SK-N-SH (cell line): ENCODE measurements around the gene HPCAL1. TPM values are rescaled to one million over a fixed set of nuclear protein-coding genes. Genes with fewer than 3 reads are reported as not detected.

Experiments used
- CTCF ChIA-PET: fragments of 300-600, 350-600 bp; formaldehyde crosslinking; extraction: SDS; loops from one replicate; lab custom pipeline; 2021; lab: Yijun Ruan, JAX
- POLR2A ChIA-PET: fragments of 350-600 bp; sonication (Branson Sonifier 250); formaldehyde crosslinking; extraction: SDS; loops from one replicate; lab custom pipeline; 2020; ENCODE audit warnings: antibody characterized with exemption, inconsistent platforms; lab: Yijun Ruan, JAX
- DNase-seq: peaks from one replicate; pipeline ENCODE4 v3.0.0; 2012
- H2AFZ ChIP-seq: fragments of 200-600 bp; sonication (generic); 2 replicates; pipeline ENCODE4 v1.8.1; 2016; ENCODE audit warnings: antibody characterized with exemption, mild to moderate bottlenecking, low read depth
- H3F3A ChIP-seq: fragments of 200-600 bp; sonication (generic); replicated peaks from 2 replicates; pipeline ENCODE3; 2016; ENCODE audit warnings: antibody characterized with exemption, mild to moderate bottlenecking; ENCODE audit not compliant: insufficient read depth
- H3K27ac ChIP-seq, 2 experiments: fragments of 200-500 bp in 1 of 2; fragments of 200-600 bp in 1 of 2; sonication (Bioruptor generic) in 1 of 2; sonication (generic), shearing (Covaris generic) in 1 of 2; 2 replicates each; pipeline versions ENCODE4 v1.5.1 to v1.6.1; 2014 to 2016; ENCODE audit warnings: low read depth in 2 of 2, inconsistent platforms in 1 of 2, low read length in 1 of 2, mild to moderate bottlenecking in 1 of 2, mixed read lengths in 1 of 2
- H3K27me3 ChIP-seq: fragments of 200-600 bp; sonication (generic), shearing (Covaris generic); 2 replicates; pipeline ENCODE4 v1.6.1; 2016; ENCODE audit warnings: mixed run types; ENCODE audit not compliant: insufficient read depth
- H3K36me3 ChIP-seq, 2 experiments: fragments of 200-500 bp in 1 of 2; fragments of 200-600 bp in 1 of 2; sonication (Bioruptor generic) in 1 of 2; sonication (generic) in 1 of 2; replicated peaks in 1 of 2; 2 replicates each; pipeline versions ENCODE3 to v1.5.1; 2014 to 2016; ENCODE audit warnings: low read length in 1 of 2, mild to moderate bottlenecking in 1 of 2; ENCODE audit not compliant: insufficient read depth in 2 of 2, control insufficient read depth in 1 of 2
- H3K4me1 ChIP-seq, 2 experiments: fragments of 200-500 bp in 1 of 2; fragments of 200-600 bp in 1 of 2; sonication (Bioruptor generic) in 1 of 2; sonication (generic), shearing (Covaris generic) in 1 of 2; 2 replicates each; pipeline versions ENCODE4 v1.5.1 to v1.6.1; 2014 to 2016; ENCODE audit warnings: low read depth in 1 of 2, low read length in 1 of 2, mixed run types in 1 of 2; ENCODE audit not compliant: insufficient read depth in 2 of 2, control insufficient read depth in 1 of 2
- H3K4me2 ChIP-seq: fragments of 200-600 bp; sonication (generic), shearing (Covaris generic); 2 replicates; pipeline ENCODE4 v1.6.1; 2017; ENCODE audit warnings: mixed run types
- H3K4me3 ChIP-seq, 2 experiments: fragments of 200-500 bp in 1 of 2; fragments of 200-600 bp in 1 of 2; sonication (Bioruptor generic) in 1 of 2; sonication (generic), shearing (Covaris generic) in 1 of 2; 2 replicates each; pipeline versions ENCODE4 v1.5.1 to v1.8.1; 2014 to 2016; ENCODE audit warnings: low read depth in 2 of 2, inconsistent platforms in 1 of 2, low read length in 1 of 2, mild to moderate bottlenecking in 1 of 2, mixed read lengths in 1 of 2, moderate library complexity in 1 of 2
- H3K79me2 ChIP-seq: fragments of 200-600 bp; sonication (generic); 2 replicates; pipeline ENCODE4 v1.8.1; 2017; ENCODE audit warnings: mild to moderate bottlenecking; ENCODE audit not compliant: insufficient read depth
- H3K9ac ChIP-seq: fragments of 200-600 bp; sonication (generic); 2 replicates; pipeline ENCODE4 v1.6.1; 2017; ENCODE audit warnings: mixed run types
- H3K9me2 ChIP-seq: fragments of 200-600 bp; sonication (generic); 2 replicates; pipeline ENCODE4 v1.6.1; 2017; ENCODE audit warnings: mixed run types
- H3K9me3 ChIP-seq: fragments of 200-600 bp; sonication (generic); 2 replicates; pipeline ENCODE4 v1.6.1; 2017; ENCODE audit warnings: mixed run types, mild to moderate bottlenecking, moderate library complexity
- H4K20me1 ChIP-seq: fragments of 200-600 bp; sonication (generic); 2 replicates; pipeline ENCODE4 v1.6.1; 2017; ENCODE audit warnings: mild to moderate bottlenecking, mixed run types; ENCODE audit not compliant: insufficient read depth
- CHD2 ChIP-seq: fragments of 150-350 bp; IDR thresholded peaks from 2 replicates; pipeline ENCODE4 v1.6.1; 2018; ENCODE audit warnings: low read length; ENCODE audit not compliant: partially characterized antibody
- EZH2phosphoT487 ChIP-seq: fragments of 200-600 bp; sonication (generic); IDR thresholded peaks from 2 replicates; pipeline ENCODE4 v1.6.1; 2017; ENCODE audit warnings: low read depth, mixed run types, mild to moderate bottlenecking, antibody characterized with exemption, moderate library complexity, borderline replicate concordance
- FOSL2 ChIP-seq: IDR thresholded peaks from 2 replicates; pipeline ENCODE4 v1.4.0; 2012; ENCODE audit warnings: low read depth, mild to moderate bottlenecking, moderate library complexity, borderline replicate concordance
- GATA2 ChIP-seq: sonication (generic); formaldehyde crosslinking; IDR thresholded peaks from 2 replicates; pipeline ENCODE4 v1.5.0; 2020; ENCODE audit warnings: mild to moderate bottlenecking, missing genetic modification reagents
- NRF1 ChIP-seq: IDR thresholded peaks from 2 replicates; pipeline ENCODE4 v1.6.1; 2012; ENCODE audit warnings: low read depth, mild to moderate bottlenecking, low read length
- PBX3 ChIP-seq: IDR thresholded peaks from 2 replicates; pipeline ENCODE4; 2012
- RAD21 ChIP-seq: IDR thresholded peaks from 2 replicates; pipeline ENCODE4 v1.6.1; 2012; ENCODE audit warnings: mild to moderate bottlenecking, low read length
- RFX5 ChIP-seq: IDR thresholded peaks from 2 replicates; pipeline ENCODE4 v1.6.1; 2012; ENCODE audit warnings: mild to moderate bottlenecking, improper control_type of control experiment, low read length
- TCF12 ChIP-seq: IDR thresholded peaks from 2 replicates; pipeline ENCODE4 v1.4.0; 2012
- USF2 ChIP-seq: fragments of 150-350 bp; IDR thresholded peaks from 2 replicates; pipeline ENCODE4 v1.6.1; 2017; ENCODE audit warnings: antibody characterized with exemption, low read length, low read depth, borderline replicate concordance
- ZBTB33 ChIP-seq: IDR thresholded peaks from 2 replicates; pipeline ENCODE4 v1.4.0; 2012; ENCODE audit warnings: low read depth, borderline replicate concordance
- WGBS: methylation state at CpG from one replicate; pipeline ENCODE4 v1.1.6; 2017; ENCODE audit warnings: low lambda C conversion rate; 5-methylcytosine and 5-hydroxymethylcytosine counted together
- polyA plus RNA-seq, 3 experiments: library from polyadenylated mRNA; depleted of rRNA; stranded (reverse); fragments of >200 nt; gene quantifications; 2 replicates each; pipeline ENCODE4 v1.2.3, GENCODE V29; 2012

HPCAL1 gene
- polyA plus RNA-seq, 1 of the 3 experiments (the other 2 are of a cell fraction): 77.0 TPM

- TF ChIP-seq PBX3 (no peak), TCF12 (no peak), RAD21 (peak; percentile 100), ZBTB33 (no peak), CHD2 (peak; percentile 52), GATA2 (CRISPR knock-in tag) (no peak), USF2 (no peak), RFX5 (no peak), FOSL2 (no peak)
- TF ChIP-seq, all 33 proteins: peak for 8
Measured at GRCh38 chr2:10434886-10435819, 132.4 kb downstream of the HPCAL1 start (continued).

GRCh38 chr2:10435820-10436204, 133.1 kb downstream of the HPCAL1 start:
- no peak overlapping the region for H3K4me2 ChIP-seq
- peaks cover 21 to 22% of the 10 kb centered on the region in 2 experiments for H3K36me3 ChIP-seq
- DNase-seq: no peak
- no peak overlapping the region for H2AFZ ChIP-seq
- no peak overlapping the region for H3K9ac ChIP-seq
- no peaks in the 10 kb centered on the region for H3K9me2 ChIP-seq
- ChIA-PET POLR2A (interaction anchor here (0.6 to 2.8 kb wide), 4 partner anchors 275 to 364 kb away, joined by 3 to 25 read pairs (median 10); partner anchors contain the start of gene RRM2), CTCF (interaction anchor here (0.7 to 14.3 kb wide), 43 partner anchors 12 to 877 kb away, joined by 3 to 413 read pairs (median 10); partner anchors contain the start of genes CYS1, HPCAL1, ODC1 and RRM2)
- peaks cover 37% of the 10 kb centered on the region for H3F3A ChIP-seq
- H3K4me1 ChIP-seq: peaks cover 0 to 4% of the 10 kb centered on the region in 2 experiments; a peak in 1 of 4 replicates
- no peaks in the 10 kb centered on the region for H3K79me2 ChIP-seq
- H4K20me1 ChIP-seq: 0 out of 2 replicates have a peak, but pooled peaks cover 4% of the 10 kb centered on the region
- no peaks in the 10 kb centered on the region for H3K27me3 ChIP-seq
- no peak overlapping the region for H3K4me3 ChIP-seq
- no peak overlapping the region for H3K27ac ChIP-seq
- WGBS: 82% methylated on average over 9 of the region's 14 CpGs
- TF ChIP-seq NRF1 (no peak), FOSL2 (no peak), EZH2phosphoT487 (no peak), USF2 (no peak)
- H3K9me3 ChIP-seq: no peaks in the 10 kb centered on the region
